HTERT RPE-1 (cell line): ENCODE results near the gene INPP4B.
"Not testable (repeated sequence)": the region's sequence is repeated elsewhere in the genome, so short reads cannot be mapped to it uniquely, and the experiment has no call there.

Source experiments
- in situ Hi-C: fragments of 300-500 bp; cut with MboI; formaldehyde crosslinking; loops from 4 replicates; pipeline ENCODE4 v1.14.3; 2020; ENCODE audit warnings: low sequenced_read_pairs

INPP4B gene

DNA sequence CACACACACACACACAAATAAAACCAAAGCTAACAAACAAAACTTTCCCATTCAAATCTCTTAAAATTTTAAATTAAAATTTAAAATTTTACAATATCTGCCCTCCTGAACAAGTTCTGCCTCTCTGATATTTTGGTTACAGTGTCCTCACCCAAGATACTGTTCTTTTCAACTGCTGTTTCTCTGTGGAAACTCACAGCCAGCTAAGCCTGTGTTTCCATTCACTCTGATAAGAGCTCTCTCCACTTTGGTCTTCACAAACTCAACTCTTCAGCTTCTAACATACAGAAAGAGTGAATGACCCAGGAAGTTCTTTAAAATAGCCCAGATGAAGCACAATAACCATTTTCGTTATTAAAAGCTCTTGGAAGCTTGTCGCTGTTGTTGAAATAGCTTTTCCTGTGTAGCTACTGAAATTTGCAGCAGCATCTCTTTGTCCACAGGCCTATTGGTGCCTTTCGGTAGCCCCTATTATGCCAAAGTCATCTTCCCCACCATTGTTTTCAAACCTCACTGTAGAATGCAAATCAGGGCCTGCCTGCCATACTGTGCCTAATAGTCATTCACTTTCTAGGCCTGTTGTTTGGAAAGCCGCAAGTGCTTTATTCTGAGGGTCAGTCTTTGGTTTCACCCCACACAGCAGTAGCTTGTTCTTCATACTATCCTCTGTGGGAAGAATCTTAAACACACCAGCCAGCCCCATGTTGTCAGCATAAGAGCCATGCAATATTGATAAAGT is 19.4 kb downstream of the INPP4B start:
- in situ Hi-C loops: no loop called here

- in situ Hi-C loops: no loop called here
These were observed 21.7 kb downstream of the INPP4B start for GRCh38 chr4:142824368-142824767.

- in situ Hi-C loops: no loop called here
These were observed 22.3 kb downstream of the INPP4B start for GRCh38 chr4:142823796-142824195.

DNA sequence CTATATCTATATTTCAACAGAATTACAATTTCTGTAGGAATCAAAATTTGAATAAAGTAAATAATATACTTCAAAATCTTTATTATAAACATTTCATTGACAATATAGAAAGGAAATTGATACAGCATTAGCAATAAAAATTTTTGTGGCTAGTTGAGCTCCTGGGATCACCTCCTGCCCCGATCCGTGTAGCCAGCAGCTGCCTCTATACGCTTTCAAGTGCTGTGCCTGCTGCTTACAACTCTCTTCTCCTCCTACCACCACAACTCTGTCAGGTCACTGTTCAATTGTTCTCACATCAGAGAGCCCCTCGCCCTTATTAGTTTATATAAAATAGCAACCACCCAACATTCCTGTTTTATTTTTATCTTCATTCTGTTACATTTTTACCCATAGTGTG is 27.6 kb downstream of the INPP4B start:
- in situ Hi-C loops: no loop called here

DNA sequence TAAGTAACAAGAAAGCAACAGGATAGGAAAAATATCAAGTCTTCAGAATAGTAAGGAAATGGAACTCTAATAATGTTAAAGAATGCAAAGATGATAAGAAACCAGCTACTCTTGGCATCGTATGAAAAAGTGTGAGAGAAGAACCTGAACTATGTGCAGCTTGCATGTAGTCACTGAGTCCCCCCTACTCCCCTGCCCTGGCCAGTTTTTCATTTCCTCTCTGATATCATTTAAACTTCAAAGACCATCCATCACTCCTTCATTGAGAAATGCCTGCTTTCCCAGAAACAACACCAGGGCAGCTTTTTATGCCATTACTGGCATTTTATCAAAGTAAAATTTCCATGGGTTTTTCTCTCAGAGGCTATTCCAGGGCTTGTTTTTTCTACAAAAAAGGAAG is 28.1 kb downstream of the INPP4B start:
- in situ Hi-C loops: no loop called here

DNA sequence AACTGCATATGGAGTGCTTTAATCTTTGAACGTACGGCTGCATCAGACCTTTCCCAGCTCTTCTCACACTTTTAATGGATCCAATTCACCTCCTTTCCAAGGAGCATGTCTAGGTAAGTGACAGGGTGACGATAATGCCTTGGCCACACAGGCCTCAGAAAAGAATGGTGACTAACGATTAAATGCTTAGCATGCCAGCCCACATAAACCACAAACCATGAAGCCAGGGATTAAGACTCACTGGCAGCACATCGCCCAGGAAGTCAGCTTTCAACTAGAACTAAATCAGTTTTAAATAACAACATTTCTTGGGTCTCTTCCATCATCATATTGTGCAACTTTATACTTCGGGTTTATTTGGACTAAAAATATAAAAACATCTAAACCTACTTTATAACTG is 28.7 kb downstream of the INPP4B start:
- in situ Hi-C loops: no loop called here

- in situ Hi-C loops: no loop called here
These were observed 30.3 kb downstream of the INPP4B start for GRCh38 chr4:142815834-142816233.

GRCh38 chr4:142813388-142813787 is 32.7 kb downstream of the INPP4B start:
- in situ Hi-C loops: no loop called here

GRCh38 chr4:142812091-142812490 is 34.0 kb downstream of the INPP4B start:
- in situ Hi-C loops: no loop called here

DNA sequence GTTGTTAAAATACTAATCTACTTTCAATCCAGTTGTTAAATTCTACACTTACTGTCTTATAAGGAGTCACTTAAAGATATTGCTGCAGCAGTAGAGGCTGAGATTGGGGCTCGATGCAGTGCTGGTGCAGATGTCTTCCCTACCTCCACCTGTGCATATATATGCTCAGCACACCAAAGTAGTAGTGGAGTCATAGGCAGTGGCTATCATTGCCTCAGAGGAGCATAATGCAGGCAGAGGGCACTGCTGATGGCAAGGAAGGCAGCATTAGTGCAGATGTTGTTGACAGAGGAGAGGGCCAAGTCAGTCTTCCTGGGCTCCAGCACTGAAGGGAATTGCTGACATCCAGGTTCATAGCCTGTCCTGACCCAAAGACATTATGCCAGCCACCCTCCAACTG is 35.1 kb downstream of the INPP4B start:
- in situ Hi-C loops: no loop called here

GRCh38 chr4:142809559-142809958 is 36.5 kb downstream of the INPP4B start:
- in situ Hi-C loops: no loop called here

DNA sequence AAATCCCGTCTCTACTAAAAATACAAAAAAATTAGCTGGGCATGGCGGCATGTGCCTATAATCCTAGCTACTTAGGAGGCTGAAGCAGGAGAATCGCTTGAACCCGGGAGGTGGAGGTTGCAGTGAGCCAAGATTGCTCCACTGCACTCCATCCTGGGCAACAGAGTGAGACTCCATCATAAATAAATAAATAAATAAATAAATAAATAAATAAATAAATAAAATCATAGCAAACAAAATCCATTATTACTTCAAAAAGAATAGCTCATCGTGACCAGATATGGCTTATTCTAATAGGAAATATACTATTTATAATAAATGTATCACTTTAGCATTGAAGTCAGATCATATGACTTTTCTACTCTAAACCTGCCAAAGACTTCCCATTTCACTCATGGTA is 42.2 kb downstream of the INPP4B start:
- in situ Hi-C loops: not testable (repeated sequence)

- in situ Hi-C loops: no loop called here
These were observed 44.1 kb downstream of the INPP4B start for GRCh38 chr4:142801966-142802365.

- in situ Hi-C loops: no loop called here
These were observed 65.0 kb downstream of the INPP4B start for GRCh38 chr4:142781114-142781513.

- in situ Hi-C loops: no loop called here
These were observed 67.2 kb downstream of the INPP4B start for GRCh38 chr4:142778900-142779299.

GRCh38 chr4:142778430-142778829 is 67.7 kb downstream of the INPP4B start:
- in situ Hi-C loops: no loop called here

DNA sequence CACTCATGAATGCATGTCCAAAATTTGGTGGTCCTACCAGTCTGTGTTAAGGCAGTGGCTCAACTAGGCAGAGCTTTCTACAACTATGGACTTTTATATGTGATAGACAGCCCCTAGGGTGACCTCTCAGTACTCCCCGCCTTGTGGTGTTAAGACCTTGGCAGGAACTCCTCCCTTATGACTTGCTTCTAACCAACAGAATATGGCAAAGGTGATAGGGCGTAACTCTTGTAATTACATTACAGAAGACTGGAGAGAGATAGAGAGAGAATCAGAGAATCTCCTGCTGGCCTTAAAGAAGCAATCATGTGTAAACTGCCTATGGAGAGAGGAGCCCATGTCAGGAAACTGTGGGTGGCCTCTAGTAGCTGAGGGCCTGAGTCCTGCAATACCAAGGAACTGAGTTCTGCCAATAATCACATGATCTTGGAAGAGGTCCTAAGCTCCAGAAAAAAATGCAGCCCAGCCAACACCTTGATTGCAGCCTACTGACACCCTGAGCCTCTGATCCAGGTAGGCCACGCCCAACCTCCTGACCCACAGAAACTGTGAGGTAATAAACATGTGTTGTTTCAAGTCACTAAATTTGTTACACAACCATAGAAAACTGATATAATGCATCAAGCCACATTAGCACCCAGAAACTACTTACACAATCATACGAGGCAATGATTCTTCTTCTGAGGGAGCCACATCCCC is 68.9 kb downstream of the INPP4B start:
- in situ Hi-C loops: no loop called here

GRCh38 chr4:142776026-142776425 is 70.1 kb downstream of the INPP4B start:
- in situ Hi-C loops: no loop called here

- in situ Hi-C loops: no loop called here
These were observed 72.6 kb downstream of the INPP4B start for GRCh38 chr4:142773505-142773904.

GRCh38 chr4:142762280-142762679 is 83.8 kb downstream of the INPP4B start:
- in situ Hi-C loops: no loop called here

GRCh38 chr4:142752202-142752786 is 93.8 kb downstream of the INPP4B start:
- in situ Hi-C loops: no loop called here

DNA sequence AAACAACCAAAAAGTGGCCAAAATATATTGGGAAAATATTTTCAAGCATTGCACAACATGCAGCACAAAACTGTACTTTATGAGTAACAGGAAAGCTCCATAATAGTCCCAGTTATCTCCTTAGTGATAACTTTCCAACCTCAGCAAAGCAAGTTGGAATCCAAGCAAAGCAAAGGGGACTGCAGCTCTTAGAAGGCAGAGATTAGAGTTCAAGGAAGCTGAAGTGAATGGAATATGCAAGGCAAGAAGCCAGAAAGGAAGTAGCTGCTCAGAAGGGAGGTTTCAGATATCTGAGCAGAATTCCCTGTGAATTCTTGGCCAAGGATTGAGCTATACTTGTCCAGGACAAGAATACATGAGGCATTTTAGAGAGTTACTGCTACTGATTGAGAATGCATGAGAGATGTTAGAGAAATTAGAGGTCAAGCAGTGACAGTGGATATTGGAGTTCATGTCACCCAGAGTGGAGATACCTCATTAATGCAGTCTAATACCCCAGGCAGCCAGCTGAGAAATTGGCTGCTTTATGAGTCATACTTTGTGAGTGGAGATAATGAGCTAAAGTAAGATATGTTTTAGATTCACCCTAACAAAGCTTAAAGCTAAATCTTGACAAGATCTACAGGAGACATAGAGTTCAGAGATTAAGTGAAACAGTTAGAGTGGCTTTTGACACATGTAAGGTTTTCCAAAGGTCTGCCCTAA is 102.8 kb downstream of the INPP4B start:
- in situ Hi-C loops: no loop called here
